ENCODE data around the gene RPS13. TPM values are rescaled to one million over a fixed set of nuclear protein-coding genes. Genes with fewer than 3 reads are reported as not detected.
"Not testable (repeated sequence)": the region's sequence is repeated elsewhere in the genome, so short reads cannot be mapped to it uniquely, and the experiment has no call there.

The RPS13 gene
- total RNA-seq, 4 donors from 2014 or later: 1,348 to 1,884 (median 1,779) TPM

- intact Hi-C loops (cut with DNase I; ENCODE audit: low total_unique reads): no loop called here
- no peak for TF ChIP-seq CTCF (IDR thresholded peaks at IDR 0.05)
- no peak for TF ChIP-seq POLR2A (IDR thresholded peaks at IDR 0.05)
- 72 to 80% methylated on average over 5 of the region's 5 CpGs for WGBS, 2 donors
These were observed 30.8 kb downstream of the RPS13 start for GRCh38 chr11:17046690-17047089.

GRCh38 chr11:17036666-17037658 lies 40.5 kb downstream of the RPS13 start:
- 84 to 85% methylated on average over 6 of the region's 6 CpGs for WGBS, 2 donors
- intact Hi-C loops (cut with DNase I; ENCODE audit: low total_unique reads): no loop called here
- no peak for TF ChIP-seq CTCF (IDR thresholded peaks at IDR 0.05)
- no peak for TF ChIP-seq POLR2A (IDR thresholded peaks at IDR 0.05)
- DNase-seq (ENCODE audit: low spot score in 2 of 2): no peak
- no peak overlapping the region for H3K4me3 ChIP-seq (ENCODE audit: low read depth, poor library complexity, severe bottlenecking)

More at GRCh38 chr11:17046690-17047089, 30.8 kb downstream of the RPS13 start:
- DNase-seq (ENCODE audit: low spot score in 2 of 2): no peak
- H3K4me3 ChIP-seq (ENCODE audit: low read depth, poor library complexity, severe bottlenecking): no peak overlapping the region

GRCh38 chr11:17034027-17034426 lies 43.4 kb downstream of the RPS13 start:
- WGBS, 2 donors: 81% methylated on average over 6 of the region's 10 CpGs; no CpG with 5 or more reads in 1 of the 2 donors
- DNase-seq (ENCODE audit: low spot score in 2 of 2); H3K4me3 ChIP-seq (ENCODE audit: low read depth, poor library complexity, severe bottlenecking); intact Hi-C loops (cut with DNase I; ENCODE audit: low total_unique reads): not testable (repeated sequence)

- TF ChIP-seq POLR2A (IDR thresholded peaks at IDR 0.05) (no peak), CTCF (IDR thresholded peaks at IDR 0.05) (no peak)
- 89 to 94% methylated on average over 3 of the region's 3 CpGs for WGBS, 2 donors
- intact Hi-C loops (cut with DNase I; ENCODE audit: low total_unique reads): no loop called here
These were observed 50.9 kb downstream of the RPS13 start for GRCh38 chr11:17026487-17027082.

GRCh38 chr11:17024924-17025323 lies 52.5 kb downstream of the RPS13 start:
- DNase-seq (ENCODE audit: low spot score in 2 of 2): no peak
- WGBS, 2 donors: 85 to 93% methylated on average over 2 of the region's 2 CpGs
- intact Hi-C loops (cut with DNase I; ENCODE audit: low total_unique reads): no loop called here

More at GRCh38 chr11:17026487-17027082, 50.9 kb downstream of the RPS13 start:
- DNase-seq (ENCODE audit: low spot score in 2 of 2): no peak
- H3K4me3 ChIP-seq (ENCODE audit: low read depth, poor library complexity, severe bottlenecking): no peak overlapping the region

More at GRCh38 chr11:17024924-17025323, 52.5 kb downstream of the RPS13 start:
- TF ChIP-seq POLR2A (IDR thresholded peaks at IDR 0.05) (no peak), CTCF (IDR thresholded peaks at IDR 0.05) (no peak)
- no peak overlapping the region for H3K4me3 ChIP-seq (ENCODE audit: low read depth, poor library complexity, severe bottlenecking)

Other genes starting within 250 kb of the RPS13 start
- 10 to 100 TPM; 16.9 to 35.1 (median 24.1) TPM for gene PLEKHA7, start 63.3 kb downstream of the RPS13 start, total RNA-seq
- 10 to 100 TPM; 30.5 to 46.7 (median 40.8) TPM for gene PIK3C2A, start 130.3 kb upstream of the RPS13 start, total RNA-seq
- 10 to 100 TPM; 13.1 to 27.1 (median 17.9) TPM for gene NUCB2, start 199.1 kb upstream of the RPS13 start, total RNA-seq

All from lower leg skin (tissue), 4 donors.